GM21526 (cell line): ENCODE results near the gene SRRM3.
"Not testable (repeated sequence)": the region's sequence is repeated elsewhere in the genome, so short reads cannot be mapped to it uniquely, and the experiment has no call there.

Source experiments
- ATAC-seq: cut with Tn5 transposase; IDR thresholded peaks from one replicate; pipeline ENCODE4 v1.9.1; 2021; ENCODE audit warnings: moderate library complexity; ENCODE audit not compliant: unreplicated experiment, low FRiP score

The SRRM3 gene

DNA sequence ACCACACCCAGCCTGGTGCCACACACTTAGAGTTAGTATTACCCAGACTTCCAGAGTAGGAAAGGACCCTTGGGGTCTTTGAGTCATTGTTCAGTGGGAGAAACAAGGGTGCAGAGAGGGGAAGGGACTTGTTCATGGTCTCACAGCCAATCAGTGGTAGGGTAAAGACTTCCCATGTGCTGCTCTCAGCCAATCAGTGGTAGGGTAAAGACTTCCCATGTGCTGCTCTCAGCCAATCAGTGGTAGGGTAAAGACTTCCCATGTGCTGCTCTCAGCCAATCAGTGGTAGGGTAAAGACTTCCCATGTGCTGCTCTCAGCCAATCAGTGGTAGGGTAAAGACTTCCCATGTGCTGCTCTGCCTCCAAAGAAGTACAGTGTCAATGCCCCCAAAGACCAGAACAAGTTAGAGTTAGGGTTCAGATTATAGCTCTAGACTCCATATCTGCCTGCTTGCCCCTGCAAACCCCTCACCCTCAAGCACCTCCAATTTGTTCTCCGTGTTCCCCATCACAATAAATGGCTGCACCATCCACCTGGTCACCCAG, 25.3 kb downstream of the SRRM3 start:
- ATAC-seq = not testable (repeated sequence)

DNA sequence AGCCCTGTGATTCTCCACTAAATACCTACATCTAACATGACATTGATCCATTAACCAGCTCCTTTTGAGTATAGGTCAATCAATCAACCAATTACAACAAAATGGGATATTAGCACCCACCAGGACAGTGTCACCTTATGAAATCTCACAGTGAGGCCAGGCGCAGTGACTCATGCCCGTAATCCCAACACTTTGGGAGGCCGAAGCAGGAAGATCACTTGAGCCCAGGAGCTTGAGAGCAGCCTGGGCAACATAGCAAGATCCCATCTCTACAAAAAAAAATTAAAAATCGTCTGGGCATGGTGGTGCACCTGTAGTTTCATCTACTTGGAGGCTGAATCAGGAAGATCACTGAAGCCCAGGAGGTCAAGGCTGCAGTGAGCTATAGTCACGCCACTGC, 28.5 kb downstream of the SRRM3 start:
- ATAC-seq = no peak

DNA sequence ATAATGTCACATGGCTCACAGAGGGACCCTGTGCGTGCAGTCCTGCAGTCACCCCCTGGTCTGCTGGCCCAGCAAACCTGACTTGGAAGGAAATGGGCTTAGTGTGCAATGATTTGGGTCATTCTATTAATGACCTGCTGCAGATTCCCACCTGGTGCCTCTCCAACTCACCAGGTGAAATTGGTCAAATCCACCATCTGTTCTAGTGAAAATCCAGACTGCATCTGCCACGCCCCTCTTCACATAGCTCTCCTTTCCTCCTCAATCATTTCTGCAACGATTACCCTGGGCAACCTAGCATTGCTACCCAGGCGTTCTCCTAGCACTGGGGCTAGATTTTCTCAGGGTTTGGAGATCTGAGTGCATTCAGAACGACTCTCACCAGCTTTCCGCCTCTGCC, 29.4 kb downstream of the SRRM3 start:
- ATAC-seq = no peak

DNA sequence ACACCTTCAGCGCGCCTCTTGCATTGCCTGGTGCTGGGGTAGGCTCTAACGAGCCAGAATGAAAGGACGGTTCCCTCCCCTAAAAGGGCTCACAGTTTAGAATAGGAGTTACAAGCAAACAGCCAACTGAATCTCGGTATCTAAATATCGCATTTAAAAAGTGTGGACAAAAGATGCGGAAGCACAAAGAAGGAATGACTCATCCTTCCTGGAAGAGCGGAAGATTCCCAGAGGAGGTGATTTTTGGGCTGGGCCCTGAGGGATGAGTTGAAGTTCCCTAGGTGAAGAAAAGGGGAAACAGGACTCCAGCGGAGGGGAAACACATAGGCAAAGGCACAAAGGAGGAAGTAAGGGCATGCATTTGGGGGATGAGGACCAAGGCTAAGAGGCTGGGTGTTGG, 29.9 kb downstream of the SRRM3 start:
- ATAC-seq = no peak

DNA sequence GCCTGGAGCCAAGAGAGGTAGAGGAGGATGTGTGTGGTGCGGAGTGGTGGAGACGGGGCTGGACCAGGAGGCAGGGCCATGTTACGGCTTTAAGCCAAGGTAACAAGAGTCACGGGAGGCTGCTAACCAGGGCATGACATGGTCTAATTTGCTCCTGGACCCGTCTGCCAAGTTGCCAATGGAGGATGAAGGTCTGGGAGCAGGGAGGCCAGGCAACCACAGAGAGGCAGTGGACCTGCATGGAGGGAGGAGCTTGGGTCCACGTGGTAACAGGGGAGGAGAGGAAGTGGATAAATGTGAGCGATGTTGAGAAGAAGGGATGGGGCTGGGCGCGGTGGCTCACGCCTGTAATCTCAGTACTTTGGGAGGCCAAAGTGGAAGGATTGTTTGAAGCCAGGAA, 31.0 kb downstream of the SRRM3 start:
- no peak for ATAC-seq

DNA sequence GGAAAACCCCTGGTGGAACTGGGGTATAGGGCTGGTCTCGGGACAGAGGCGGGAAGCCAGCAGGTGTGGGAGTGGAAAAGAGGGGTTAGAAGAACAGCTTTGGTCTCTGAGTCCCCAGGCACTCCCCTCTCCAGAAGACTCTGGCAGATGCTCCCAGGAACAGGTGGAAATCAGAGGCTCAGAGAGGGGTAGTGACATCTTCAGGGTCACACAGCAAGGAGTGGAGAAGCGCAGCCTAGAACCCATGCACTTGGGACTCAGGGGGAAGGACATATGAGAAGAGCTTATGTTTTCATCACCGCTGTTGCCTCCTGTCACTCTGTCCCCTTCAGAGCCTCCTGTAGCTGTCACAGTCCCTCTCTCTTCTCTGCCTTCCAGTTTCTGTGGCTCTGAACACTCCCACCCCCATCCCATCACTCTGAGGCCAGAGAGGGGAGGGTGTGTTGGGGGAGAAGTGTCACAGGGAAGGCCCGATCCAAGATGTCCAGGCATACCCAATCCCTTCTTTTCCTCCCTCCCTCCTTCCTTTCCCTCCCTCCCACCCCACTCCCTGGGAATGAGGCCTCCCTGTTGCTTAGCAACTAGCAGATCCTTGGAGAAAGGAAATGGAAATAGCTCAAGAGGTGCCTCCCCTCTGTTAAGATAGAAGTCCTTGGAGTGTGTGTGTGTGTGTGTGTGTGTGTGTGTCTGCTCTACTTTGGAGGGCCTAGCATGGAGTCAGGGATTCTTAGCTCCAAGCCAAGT, 32.0 kb downstream of the SRRM3 start:
- no peak for ATAC-seq

DNA sequence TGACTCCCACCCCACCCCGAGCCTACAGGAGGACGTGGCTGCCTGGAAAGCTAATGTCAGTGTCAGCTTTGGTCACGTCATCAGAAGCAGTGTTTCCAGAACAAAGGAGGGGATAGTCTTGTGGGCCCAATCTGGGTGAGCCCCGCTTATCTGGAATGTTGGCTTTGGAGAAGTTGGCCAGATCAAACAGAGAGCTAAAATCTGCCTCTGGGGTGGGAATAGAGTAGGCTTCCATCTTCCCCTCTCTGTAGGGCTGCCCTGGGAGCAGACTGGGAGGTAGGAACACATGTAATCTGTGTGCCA, 32.5 kb downstream of the SRRM3 start:
- no peak for ATAC-seq

DNA sequence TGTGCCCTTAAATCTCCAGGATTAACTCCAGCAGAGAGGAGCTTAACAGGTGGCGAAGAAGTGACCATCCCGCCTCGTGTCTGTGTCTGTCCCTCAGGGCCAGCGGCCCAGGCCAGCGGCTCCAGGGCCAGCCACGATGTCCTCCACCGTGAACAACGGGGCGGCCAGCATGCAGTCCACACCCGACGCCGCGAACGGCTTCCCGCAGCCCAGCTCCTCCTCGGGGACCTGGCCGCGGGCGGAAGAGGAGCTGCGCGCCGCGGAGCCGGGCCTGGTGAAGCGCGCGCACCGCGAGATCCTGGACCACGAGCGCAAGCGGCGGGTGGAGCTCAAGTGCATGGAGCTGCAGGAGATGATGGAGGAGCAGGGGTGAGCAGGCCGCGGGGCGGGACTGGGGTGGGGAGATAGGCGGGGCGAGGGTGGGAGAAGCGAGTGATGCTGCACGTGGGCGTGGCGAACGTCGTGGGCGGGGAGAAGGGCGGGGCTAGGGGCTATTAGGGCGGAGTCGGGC, 33.3 kb downstream of the SRRM3 start:
- peak; percentile 49 for ATAC-seq

DNA sequence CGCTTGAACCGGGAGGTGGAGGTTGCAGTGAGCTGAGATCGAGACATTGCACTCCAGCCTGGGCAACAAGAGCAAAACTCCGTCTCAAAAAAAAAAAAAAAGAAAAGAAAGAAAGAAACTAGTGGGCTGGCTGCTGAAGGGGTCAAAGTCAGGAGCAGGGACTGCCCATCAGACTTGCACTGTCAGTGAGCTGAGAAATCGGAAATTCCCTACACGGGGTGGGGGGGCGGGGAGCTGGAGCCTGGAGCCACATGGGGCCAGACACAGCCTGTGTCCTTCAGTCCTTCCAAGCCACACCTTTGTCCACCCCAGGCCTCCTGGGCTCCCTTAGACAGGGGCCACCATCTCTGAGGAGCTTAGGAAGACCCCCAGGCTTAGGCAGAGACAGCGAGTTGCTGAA, 34.5 kb downstream of the SRRM3 start:
- no peak for ATAC-seq

DNA sequence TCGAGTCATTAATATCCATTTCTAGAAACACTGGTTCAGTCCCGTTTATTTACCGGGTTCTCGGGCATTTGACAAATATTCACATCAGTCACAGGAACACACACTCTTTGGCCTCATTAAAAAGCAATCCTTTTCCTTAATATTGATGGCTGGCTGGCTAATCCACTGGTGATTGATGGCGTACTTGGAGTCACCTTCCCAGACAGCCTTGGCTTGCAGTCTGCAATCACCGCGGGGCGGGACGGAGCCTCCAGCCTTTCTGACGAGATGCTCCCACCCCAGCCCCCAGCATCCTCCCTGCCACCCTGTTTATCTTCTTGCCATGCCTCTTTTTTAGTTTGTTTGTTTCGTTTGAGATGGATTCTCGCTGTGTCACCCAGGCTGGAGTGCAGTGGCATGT, 36.6 kb downstream of the SRRM3 start:
- ATAC-seq = no peak

DNA sequence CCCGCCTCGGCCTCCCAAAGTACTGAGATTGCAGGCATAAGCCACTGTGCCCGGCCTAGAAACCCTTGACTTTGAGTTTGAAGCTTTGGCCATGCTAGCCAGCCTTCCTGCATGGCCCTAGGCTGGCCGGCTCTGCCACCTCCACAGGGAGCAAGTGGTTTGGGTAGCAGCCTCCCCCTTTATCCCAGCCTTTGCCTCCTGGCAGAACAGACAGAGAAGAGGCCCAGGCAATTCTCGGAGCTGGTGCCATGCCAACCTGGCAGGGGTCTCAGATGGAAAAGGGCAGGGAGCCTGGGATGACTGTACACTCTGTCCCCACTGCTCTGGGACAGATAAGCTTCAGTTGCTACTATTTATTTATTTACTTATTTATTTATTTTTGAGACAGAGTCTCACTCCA, 39.4 kb downstream of the SRRM3 start:
- ATAC-seq = no peak

DNA sequence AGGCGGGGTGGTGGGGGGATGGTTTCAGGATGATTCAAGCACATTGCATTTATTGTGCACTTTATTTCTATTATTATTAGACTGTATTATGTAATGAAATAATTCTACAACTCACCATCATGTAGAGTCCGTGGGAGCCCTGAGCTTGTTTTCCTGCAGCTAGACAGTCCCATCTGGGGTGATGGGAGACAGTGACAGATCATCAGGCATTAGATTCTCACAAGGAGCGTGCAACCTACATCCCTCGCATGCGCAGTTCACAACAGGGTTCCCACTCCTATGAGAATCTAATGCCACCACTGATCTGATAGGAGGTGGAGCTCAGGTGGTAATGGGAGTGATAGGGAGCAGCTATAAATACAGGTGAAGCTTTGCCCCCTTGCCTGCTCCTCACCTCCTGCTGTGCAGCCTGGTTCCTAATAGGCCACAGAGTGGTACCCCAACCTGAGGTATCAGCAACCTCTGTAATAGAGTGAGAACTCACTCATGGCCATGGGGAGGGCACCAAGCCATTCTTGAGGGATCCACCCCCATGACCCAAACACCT, 40.9 kb downstream of the SRRM3 start:
- ATAC-seq = not testable (repeated sequence)

DNA sequence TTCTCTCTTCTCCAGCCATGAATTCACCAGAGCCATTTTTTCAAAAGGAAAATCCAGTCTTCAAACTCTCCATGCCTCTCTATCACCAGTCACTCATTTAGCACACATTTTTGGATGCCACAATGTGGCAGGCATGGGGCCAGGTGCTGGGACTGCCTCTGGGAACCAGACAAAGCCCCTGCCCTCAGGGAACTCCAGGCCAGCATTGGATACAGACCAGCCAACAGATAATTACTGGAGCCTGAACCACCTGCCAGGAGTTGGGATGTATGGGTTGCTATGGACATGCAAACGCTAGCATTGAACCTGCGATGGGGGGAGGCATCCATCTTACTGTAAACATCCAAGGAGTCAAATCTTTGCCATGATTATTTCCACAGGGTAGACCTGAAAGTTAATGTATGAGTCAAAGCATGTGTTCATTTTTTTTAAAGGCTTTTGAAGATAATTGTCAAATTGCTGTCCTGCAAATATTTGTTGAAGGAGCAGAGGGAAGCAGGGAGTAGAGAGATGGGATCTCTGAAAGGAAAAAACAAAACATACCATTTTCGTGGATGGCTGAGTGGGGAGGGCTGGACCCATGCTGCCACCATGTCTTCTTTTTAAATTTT, 43.2 kb downstream of the SRRM3 start:
- no peak for ATAC-seq

DNA sequence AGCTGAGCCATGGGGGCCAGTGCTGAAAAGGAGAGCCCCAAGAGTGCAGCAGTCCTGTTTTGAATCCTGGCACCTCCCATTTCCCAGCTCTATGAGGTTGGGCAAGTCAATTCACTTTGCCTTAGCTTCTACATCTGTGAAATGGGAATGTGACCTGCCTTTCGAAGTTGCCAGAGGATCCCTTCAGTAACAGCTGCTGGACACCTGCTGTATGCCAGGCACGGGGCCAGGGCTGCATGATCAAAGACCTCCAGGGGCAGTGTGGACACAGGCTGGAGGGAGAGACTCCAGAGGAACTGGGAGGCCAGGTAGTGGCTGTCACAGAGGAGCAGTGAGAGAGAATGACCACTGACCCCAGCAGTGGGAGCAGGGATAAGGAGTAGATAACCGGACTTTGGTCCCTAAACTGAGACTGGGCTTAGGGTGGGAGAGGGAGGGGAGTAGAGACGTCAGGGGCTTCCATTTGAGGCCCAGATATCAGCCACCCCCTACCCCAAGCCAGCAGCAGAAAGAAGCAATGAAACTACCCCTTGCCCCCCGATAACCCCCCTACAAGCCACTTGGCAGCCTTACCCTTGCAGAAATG, 45.2 kb downstream of the SRRM3 start:
- no peak for ATAC-seq

DNA sequence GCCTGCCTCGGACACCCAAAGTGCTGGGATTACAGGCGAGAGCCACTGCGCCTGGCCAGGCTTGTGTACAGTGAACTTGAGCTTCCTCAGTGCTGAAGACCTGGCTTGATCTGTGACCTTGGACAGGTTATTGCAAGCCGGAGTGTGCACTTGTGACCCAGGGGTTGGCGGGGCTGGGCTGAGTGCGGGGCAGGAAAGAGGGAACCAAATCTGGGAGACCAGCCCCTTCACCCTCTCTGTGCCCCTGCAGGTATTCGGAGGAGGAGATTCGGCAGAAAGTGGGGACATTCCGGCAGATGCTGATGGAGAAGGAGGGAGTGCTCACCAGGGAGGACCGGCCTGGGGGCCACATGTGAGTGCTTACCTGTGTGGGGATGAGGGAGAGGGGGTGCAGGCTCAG, 46.2 kb downstream of the SRRM3 start:
- no peak for ATAC-seq

DNA sequence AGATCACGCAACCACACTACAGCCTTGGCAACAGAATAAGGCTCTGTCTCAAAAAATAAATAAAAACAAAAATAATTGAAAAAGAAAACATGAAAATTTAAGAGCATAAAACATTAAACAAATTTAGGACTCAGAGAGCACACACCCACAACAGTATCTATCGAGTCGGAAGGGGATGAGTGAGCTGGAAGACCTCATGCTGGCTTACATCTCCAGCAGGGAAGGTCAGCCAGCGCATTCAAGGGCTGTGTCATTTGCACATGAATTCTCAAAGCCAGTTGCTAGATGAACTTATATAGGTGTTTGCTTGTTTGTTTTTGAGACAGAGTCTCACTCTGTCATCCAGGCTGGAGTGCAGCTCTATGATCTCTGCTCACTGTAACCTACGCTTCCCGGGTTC, 50.3 kb downstream of the SRRM3 start:
- no peak for ATAC-seq

DNA sequence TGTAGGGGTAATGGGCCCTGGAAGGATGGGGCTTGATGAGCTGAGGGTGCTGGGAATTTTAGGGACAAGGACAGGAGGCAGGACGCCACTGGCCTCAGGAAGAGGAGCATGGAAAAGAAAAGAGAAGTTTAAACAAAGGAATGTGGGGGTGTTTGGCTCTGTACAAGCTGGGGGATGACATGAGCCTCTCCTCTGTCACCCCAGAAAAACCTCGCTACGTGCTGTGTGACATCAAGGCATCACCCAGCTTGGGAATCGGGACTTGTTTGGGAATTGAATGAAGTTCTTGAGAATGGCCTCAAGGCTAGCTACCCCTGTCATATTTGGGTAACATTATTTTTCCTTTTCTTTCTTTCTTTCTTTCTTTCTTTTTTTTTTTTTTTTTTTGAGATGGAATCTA, 53.1 kb downstream of the SRRM3 start:
- ATAC-seq = no peak

DNA sequence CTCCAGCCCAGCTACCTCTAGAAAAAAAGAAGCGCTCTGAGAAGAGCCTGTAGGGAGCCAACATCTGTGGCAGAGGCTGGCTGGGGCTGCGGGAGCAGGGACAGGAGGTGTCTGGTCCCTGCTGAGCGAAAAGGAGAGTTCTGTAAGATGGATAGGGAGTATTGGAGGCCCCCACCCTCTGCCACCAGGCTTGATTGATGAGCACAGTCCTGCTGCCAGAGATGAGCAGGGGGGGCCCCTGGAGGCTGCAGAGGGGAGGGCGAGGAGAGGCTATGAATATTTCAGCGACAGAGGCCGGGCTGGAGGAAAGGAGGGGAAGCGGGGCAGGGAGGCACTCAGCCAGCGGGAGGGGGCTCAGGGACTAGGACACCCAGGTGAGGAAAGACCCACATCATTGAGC, 56.3 kb downstream of the SRRM3 start:
- ATAC-seq = no peak

DNA sequence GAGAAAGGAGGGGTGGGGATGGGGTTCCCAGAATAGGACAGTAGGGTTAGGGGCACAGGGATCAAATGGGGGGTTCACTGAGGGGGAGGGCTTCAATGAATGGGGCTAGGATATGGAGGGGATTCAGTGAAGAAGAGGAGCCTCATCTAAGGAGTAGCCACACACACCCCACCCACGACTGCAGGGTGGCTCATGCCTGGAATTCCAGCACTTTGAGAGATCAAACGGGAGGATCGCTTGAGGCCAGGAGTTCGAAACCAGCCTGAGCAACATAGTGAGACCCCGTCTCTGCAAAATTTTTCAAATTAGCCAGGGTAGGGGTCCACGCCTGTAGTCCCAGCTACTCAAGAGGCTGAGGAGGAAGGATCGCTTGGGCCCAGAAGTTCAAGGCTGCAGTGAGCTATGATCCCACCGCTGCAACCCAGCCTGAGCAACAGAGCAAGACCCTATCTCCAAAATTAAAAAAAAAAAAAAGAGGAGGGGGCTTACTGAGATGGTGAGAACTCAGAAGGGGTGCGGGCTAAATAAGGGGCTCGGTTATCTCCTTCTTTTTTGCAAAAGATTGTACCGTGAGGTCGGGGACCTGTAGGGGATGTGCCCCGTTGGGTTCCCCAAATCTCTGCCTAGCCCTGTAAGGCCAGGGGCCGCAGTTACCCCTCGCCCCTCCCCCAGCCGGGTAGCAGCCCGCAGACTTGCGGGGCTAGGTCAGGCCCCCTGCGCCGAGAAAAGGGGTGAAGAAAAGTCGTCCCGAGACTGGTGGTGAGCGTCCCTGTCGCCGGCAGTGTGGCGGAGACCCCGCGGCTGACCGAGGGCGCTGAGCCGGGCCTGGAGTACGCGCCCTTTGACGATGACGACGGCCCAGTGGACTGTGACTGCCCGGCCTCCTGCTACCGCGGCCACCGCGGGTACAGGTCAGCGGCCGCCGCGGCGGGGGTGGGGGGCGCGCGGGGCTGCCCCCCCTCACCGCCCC, 57.7 kb downstream of the SRRM3 start:
- no peak for ATAC-seq

DNA sequence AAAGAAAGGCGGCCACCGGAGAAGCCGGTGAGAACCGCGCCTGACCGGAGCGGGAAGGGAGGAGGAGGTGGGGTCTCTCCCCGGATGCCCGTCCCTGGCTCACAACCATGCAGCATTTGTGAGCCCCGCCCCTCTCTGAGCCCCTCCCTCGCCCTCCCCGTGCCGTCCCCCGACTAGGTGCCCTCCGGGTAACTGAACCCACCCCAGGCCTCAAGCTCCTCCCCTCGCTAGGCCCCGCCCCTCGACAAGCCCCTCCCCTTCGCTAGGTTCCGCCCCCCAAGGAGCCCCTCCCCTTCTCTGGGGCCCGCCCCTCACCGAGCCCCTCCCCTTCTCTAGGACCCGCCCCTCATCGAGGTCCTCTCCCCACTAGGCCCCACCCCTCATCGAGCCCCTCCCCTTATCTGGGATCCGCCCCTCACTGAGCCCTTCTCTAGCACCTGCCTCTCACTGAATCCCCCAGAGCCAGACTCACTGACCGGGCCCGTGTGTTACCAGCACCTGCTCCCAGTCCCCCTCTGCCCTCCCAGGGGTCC, 58.5 kb downstream of the SRRM3 start:
- ATAC-seq = no peak
